Tibial artery (tissue), 4 donors: ENCODE results near the gene SPINK5.

Experiments
- DNase-seq, 2 donors: peaks; one replicate each; pipeline ENCODE4 v3.0.0-alpha.2; 2019
- H3K27ac ChIP-seq, 2 donors: fragments of 200-600 bp; sonication (generic) in 1 of 2; 1 replicate in 1 of 2; 2 replicates in 1 of 2; pipeline ENCODE4 v1.5.1; 2018 to 2019; ENCODE audit warnings: mild to moderate bottlenecking in 1 of 2
- H3K27me3 ChIP-seq, 2 donors: fragments of 200-600 bp; sonication (generic) in 1 of 2; one replicate each; pipeline versions ENCODE4 v1.5.1 to v1.6.0; 2016 to 2019
- H3K36me3 ChIP-seq, 3 donors: fragments of 200-600 bp; sonication (generic) in 2 of 3; one replicate each; pipeline ENCODE4 v1.5.1; 2016 to 2019; ENCODE audit warnings: mild to moderate bottlenecking in 2 of 3
- H3K4me1 ChIP-seq, 4 donors: fragments of 200-600 bp; sonication (generic) in 2 of 4; 1 replicate in 3 of 4; 2 replicates in 1 of 4; pipeline ENCODE4 v1.5.1; 2016 to 2019
- H3K4me3 ChIP-seq, 2 donors: fragments of 200-600 bp; sonication (generic) in 1 of 2; 1 replicate in 1 of 2; 2 replicates in 1 of 2; pipeline ENCODE4 v1.5.1; 2018 to 2019; ENCODE audit warnings: mild to moderate bottlenecking in 2 of 2
- H3K9me3 ChIP-seq, 3 donors: fragments of 200-600 bp; sonication (generic) in 1 of 3; one replicate each; pipeline ENCODE4 v1.5.1; 2016 to 2019
- intact Hi-C: fragments of 100-400 bp; cut with DNase I; formaldehyde crosslinking; loops from one replicate; pipeline ENCODE4 v1.15.0; 2023; ENCODE audit warnings: low total_unique reads
- TF ChIP-seq, protein P1 (sequence below), 2 experiments: fragments of 200-600 bp in 1 of 2; fragments of 450-650 bp in 1 of 2; IDR thresholded peaks; one replicate each; pipeline ENCODE4 v1.5.1; 2017 to 2019; ENCODE audit warnings: antibody characterized with exemption in 2 of 2, mild to moderate bottlenecking in 1 of 2, moderate library complexity in 1 of 2

The SPINK5 gene

DNA sequence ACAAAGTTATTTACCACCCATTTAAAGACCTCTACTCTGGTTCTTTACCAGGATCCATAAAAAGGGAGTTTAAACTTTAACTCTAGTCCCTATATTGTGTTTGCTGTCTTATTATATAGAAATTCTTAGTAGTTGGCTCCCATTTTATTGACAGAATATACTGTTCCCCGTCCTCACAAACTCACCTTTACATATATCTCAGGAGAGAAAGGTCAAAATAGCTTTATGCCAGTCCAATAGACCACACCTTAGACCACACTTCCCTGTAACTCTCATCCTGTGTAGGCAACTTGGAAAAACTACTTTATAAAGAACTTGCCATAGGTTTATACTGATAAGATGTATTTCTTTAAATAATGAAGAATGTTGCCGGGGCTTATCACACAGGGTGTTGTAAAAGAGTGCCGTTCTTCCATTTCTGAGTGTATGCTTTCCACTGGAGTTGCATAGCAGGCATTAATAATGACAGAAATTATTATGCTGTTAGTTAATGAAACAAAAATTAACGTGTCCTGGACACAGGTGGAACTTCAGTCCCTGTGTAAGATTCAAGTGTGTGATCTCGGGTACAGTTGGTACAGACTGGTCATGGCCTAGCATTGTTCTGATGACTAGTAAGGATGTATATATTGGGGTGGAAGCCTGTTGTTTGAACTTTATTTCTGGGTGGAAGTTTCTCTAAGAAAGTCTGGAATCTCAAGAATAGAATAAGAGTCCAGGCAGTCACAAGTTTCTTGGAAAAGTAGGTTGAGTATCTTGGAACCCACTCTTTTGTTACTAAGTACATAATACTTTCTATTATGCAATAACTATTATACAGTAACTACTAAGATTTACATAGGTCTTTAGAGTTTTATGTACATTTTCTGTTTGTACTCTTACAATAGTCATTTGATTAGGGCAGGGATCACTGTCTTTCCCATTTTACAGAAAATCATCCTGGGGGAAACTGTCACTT, 71.6 kb downstream of the SPINK5 start:
- Histone ChIP-seq H3K27me3 (no peaks in the 10 kb centered on the region), H3K27ac (no peak overlapping the region), H3K9me3 (no peaks in the 10 kb centered on the region), H3K4me1 (no peaks in the 10 kb centered on the region), H3K4me3 (no peak overlapping the region), H3K36me3 (no peaks in the 10 kb centered on the region)
- no peak for DNase-seq
- TF ChIP-seq, protein P1, sequence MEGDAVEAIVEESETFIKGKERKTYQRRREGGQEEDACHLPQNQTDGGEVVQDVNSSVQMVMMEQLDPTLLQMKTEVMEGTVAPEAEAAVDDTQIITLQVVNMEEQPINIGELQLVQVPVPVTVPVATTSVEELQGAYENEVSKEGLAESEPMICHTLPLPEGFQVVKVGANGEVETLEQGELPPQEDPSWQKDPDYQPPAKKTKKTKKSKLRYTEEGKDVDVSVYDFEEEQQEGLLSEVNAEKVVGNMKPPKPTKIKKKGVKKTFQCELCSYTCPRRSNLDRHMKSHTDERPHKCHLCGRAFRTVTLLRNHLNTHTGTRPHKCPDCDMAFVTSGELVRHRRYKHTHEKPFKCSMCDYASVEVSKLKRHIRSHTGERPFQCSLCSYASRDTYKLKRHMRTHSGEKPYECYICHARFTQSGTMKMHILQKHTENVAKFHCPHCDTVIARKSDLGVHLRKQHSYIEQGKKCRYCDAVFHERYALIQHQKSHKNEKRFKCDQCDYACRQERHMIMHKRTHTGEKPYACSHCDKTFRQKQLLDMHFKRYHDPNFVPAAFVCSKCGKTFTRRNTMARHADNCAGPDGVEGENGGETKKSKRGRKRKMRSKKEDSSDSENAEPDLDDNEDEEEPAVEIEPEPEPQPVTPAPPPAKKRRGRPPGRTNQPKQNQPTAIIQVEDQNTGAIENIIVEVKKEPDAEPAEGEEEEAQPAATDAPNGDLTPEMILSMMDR (IDR thresholded peaks at IDR 0.05): no peak
- intact Hi-C loops: no loop called here

DNA sequence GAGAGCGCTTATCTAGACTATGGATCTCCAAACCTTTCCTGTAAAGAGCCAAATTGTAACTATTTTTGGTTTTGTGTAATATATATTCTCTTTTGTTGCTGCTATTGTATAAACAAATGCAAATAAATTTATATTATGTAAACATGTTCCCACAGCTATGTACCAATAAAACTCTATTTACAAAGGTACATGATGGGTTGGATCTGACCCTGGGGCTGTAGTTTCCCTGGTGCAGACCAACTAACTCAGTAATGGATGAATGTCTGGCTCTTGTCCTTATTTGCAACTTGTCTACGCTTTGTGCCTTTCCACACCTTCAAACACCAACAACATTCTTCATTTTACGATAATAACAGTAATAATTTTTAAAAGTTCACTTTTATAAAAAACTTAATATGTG, 77.1 kb downstream of the SPINK5 start:
- no peaks in the 10 kb centered on the region for H3K27me3 ChIP-seq
- TF ChIP-seq, protein P1 (IDR thresholded peaks at IDR 0.05): no peak
- H3K36me3 ChIP-seq: no peaks in the 10 kb centered on the region
- intact Hi-C loops: no loop called here
- no peaks in the 10 kb centered on the region for H3K9me3 ChIP-seq
- no peak overlapping the region for H3K4me3 ChIP-seq
- H3K27ac ChIP-seq: no peak overlapping the region
- no peak for DNase-seq
- H3K4me1 ChIP-seq: no peaks in the 10 kb centered on the region

DNA sequence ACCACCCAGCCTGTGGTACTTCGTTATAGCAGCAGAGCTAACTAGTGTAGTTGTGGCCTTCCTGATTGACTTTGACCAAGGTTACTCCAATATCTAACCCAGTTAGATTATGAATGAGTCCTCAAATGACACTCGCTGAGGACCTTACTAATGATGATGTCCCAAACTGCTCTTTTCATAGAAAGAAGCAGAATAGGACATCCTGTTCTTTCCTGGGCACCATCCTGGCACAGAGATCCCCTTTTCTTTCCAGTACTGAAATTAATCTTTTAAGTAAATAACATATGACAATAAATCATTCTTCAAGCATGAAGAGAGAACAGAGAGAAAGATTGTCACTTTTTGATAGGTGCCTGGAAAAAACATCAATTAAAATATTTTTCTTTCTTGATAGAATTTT, 77.9 kb downstream of the SPINK5 start:
- Histone ChIP-seq H3K36me3 (no peaks in the 10 kb centered on the region), H3K4me3 (no peak overlapping the region), H3K9me3 (no peaks in the 10 kb centered on the region), H3K27me3 (no peaks in the 10 kb centered on the region), H3K4me1 (no peaks in the 10 kb centered on the region), H3K27ac (no peak overlapping the region)
- DNase-seq: no peak
- TF ChIP-seq, protein P1 (IDR thresholded peaks at IDR 0.05): no peak
- intact Hi-C loops: no loop called here

DNA sequence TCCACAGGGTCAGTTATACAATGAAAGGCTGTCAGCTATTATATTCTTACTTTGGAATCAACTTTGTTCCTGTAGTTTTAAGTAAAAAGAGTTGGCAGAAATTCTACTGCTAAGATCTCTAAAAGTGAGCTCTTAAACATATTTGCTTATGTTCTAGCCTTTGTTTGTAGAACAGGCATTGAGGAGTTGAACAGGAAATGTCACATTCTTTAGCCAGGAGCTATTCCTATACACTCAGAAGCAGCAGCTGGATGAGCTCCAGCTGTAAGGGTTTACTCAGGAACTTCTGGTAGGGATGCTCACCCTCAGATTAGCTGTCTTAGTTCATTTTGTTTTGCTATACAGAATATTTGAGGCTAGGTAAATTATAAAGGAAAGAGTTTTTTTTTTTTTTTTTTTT, 82.1 kb downstream of the SPINK5 start:
- intact Hi-C loops: no loop called here
- no peak for DNase-seq
- no peak overlapping the region for H3K27ac ChIP-seq
- TF ChIP-seq, protein P1 (IDR thresholded peaks at IDR 0.05): no peak
- no peaks in the 10 kb centered on the region for H3K9me3 ChIP-seq
- H3K36me3 ChIP-seq: no peaks in the 10 kb centered on the region
- no peaks in the 10 kb centered on the region for H3K4me1 ChIP-seq
- no peak overlapping the region for H3K4me3 ChIP-seq
- H3K27me3 ChIP-seq: no peaks in the 10 kb centered on the region

DNA sequence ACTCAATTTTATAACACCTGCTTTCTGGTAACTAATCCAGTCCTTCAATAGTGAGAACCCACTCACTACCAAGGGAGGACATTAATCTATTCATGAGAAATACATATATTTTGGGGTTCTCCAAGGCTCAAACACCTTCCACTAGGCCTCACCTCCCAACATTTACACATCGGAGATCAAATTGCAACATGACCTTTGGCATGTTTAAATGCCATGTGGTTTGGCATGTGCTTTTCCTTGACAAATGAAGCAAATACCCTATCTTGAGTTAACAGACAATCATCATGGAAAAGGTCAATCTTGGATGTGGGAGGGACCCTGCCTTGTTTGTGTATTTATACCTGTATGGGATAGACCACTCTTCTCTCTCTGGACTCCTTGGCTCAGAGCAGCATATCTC, 82.7 kb downstream of the SPINK5 start:
- intact Hi-C loops: no loop called here
- DNase-seq: no peak
- TF ChIP-seq, protein P1 (IDR thresholded peaks at IDR 0.05): no peak
- Histone ChIP-seq H3K27me3 (no peaks in the 10 kb centered on the region), H3K9me3 (no peaks in the 10 kb centered on the region), H3K4me1 (no peaks in the 10 kb centered on the region), H3K36me3 (no peaks in the 10 kb centered on the region), H3K4me3 (no peak overlapping the region), H3K27ac (no peak overlapping the region)
